Measurements from ENCODE around the gene TTC28.

TTC28 gene

DNA sequence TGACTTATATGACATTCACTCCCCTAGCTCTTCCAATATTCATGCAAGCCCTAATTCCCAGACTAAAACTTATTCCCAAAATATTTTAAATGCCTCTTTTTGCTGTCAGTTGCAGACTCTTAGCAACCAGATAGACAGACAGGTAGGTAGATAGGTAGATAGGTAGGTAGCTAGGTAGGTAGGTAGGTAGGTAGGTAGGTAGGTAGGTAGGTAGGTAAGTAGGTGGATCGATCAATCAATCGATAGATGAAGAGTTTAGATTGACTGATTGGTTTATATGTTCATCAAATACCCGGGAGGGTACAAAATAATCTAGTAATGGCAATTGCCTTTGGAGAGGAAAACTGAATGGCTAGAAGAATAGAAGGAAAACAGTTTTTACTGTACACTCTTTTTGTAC lies 86.3 kb downstream of the TTC28 start:
- TF ChIP-seq, protein P1, sequence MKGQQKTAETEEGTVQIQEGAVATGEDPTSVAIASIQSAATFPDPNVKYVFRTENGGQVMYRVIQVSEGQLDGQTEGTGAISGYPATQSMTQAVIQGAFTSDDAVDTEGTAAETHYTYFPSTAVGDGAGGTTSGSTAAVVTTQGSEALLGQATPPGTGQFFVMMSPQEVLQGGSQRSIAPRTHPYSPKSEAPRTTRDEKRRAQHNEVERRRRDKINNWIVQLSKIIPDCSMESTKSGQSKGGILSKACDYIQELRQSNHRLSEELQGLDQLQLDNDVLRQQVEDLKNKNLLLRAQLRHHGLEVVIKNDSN (IDR thresholded peaks at IDR 0.05) = no peak
- TF ChIP-seq FOXM1 (IDR thresholded peaks at IDR 0.05; ENCODE audit: borderline replicate concordance, low read depth) = no peak
- TF ChIP-seq TAF1 (IDR thresholded peaks at IDR 0.05; ENCODE audit: low read depth) = no peak
- TF ChIP-seq CEBPB (IDR thresholded peaks at IDR 0.05) = no peak
- TF ChIP-seq EP300 (IDR thresholded peaks at IDR 0.05; ENCODE audit: borderline replicate concordance) = no peak
- no peak for TF ChIP-seq ZBTB7A (IDR thresholded peaks at IDR 0.05; ENCODE audit: low read depth)
- no peak for TF ChIP-seq EGR1 (IDR thresholded peaks at IDR 0.05)
- no peak for TF ChIP-seq TEAD4 (IDR thresholded peaks at IDR 0.05)
- TF ChIP-seq TCF12 (IDR thresholded peaks at IDR 0.05; ENCODE audit: low read depth) = no peak
- no peak for TF ChIP-seq YY1 (IDR thresholded peaks at IDR 0.05; ENCODE audit: low read depth)
- no peak for TF ChIP-seq RAD21 (IDR thresholded peaks at IDR 0.05; ENCODE audit: low read depth)
- TF ChIP-seq, protein P2, sequence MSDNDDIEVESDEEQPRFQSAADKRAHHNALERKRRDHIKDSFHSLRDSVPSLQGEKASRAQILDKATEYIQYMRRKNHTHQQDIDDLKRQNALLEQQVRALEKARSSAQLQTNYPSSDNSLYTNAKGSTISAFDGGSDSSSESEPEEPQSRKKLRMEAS (IDR thresholded peaks at IDR 0.05) = no peak
- no peak for TF ChIP-seq CREB1 (IDR thresholded peaks at IDR 0.05; ENCODE audit: low read depth)
- no peak for TF ChIP-seq NFIC (IDR thresholded peaks at IDR 0.05)
- TF ChIP-seq, protein P3, sequence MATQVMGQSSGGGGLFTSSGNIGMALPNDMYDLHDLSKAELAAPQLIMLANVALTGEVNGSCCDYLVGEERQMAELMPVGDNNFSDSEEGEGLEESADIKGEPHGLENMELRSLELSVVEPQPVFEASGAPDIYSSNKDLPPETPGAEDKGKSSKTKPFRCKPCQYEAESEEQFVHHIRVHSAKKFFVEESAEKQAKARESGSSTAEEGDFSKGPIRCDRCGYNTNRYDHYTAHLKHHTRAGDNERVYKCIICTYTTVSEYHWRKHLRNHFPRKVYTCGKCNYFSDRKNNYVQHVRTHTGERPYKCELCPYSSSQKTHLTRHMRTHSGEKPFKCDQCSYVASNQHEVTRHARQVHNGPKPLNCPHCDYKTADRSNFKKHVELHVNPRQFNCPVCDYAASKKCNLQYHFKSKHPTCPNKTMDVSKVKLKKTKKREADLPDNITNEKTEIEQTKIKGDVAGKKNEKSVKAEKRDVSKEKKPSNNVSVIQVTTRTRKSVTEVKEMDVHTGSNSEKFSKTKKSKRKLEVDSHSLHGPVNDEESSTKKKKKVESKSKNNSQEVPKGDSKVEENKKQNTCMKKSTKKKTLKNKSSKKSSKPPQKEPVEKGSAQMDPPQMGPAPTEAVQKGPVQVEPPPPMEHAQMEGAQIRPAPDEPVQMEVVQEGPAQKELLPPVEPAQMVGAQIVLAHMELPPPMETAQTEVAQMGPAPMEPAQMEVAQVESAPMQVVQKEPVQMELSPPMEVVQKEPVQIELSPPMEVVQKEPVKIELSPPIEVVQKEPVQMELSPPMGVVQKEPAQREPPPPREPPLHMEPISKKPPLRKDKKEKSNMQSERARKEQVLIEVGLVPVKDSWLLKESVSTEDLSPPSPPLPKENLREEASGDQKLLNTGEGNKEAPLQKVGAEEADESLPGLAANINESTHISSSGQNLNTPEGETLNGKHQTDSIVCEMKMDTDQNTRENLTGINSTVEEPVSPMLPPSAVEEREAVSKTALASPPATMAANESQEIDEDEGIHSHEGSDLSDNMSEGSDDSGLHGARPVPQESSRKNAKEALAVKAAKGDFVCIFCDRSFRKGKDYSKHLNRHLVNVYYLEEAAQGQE (IDR thresholded peaks at IDR 0.05; ENCODE audit: low read depth) = no peak

DNA sequence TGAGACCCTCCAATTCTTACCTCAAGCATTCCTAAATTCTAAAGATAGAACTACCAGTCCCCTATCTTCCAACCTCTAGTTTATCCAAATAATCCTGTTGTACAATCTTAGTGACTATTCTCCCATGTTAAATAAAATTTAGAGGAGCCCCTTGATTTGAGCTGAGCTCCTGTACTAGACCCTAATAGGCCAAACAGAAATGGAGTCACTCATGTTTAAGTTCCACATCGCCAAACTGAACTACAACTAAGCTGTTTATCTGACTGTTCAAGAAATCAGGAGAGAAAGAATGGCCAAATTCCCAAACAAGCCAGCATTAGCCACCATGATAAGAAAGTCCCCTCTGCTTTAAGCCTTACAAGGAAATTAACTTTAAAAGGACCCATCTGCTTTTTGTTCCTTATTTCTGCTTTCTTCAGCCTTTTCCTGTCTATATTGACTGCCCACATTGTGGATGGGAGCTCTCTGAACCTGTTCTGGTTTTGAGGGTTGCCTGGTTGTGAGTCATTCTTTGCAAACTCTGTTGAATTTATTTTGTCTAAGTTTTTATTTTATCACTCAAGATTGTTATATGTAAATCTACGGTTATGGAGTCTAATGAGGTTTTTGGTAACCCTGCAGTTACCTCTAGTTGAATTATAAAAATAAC lies 90.4 kb downstream of the TTC28 start:
- no peak for TF ChIP-seq ZBTB7A (IDR thresholded peaks at IDR 0.05; ENCODE audit: low read depth)
- TF ChIP-seq NFIC (IDR thresholded peaks at IDR 0.05) = no peak
- no peak for TF ChIP-seq EP300 (IDR thresholded peaks at IDR 0.05; ENCODE audit: borderline replicate concordance)
- no peak for TF ChIP-seq FOXM1 (IDR thresholded peaks at IDR 0.05; ENCODE audit: borderline replicate concordance, low read depth)
- TF ChIP-seq TEAD4 (IDR thresholded peaks at IDR 0.05) = no peak
- TF ChIP-seq, protein P3 (IDR thresholded peaks at IDR 0.05; ENCODE audit: low read depth) = no peak
- no peak for TF ChIP-seq RAD21 (IDR thresholded peaks at IDR 0.05; ENCODE audit: low read depth)
- TF ChIP-seq CREB1 (IDR thresholded peaks at IDR 0.05; ENCODE audit: low read depth) = no peak
- no peak for TF ChIP-seq CEBPB (IDR thresholded peaks at IDR 0.05)
- no peak for TF ChIP-seq TAF1 (IDR thresholded peaks at IDR 0.05; ENCODE audit: low read depth)
- TF ChIP-seq, protein P2 (IDR thresholded peaks at IDR 0.05) = no peak
- no peak for TF ChIP-seq EGR1 (IDR thresholded peaks at IDR 0.05)
- TF ChIP-seq, protein P1 (IDR thresholded peaks at IDR 0.05) = no peak
- TF ChIP-seq TCF12 (IDR thresholded peaks at IDR 0.05; ENCODE audit: low read depth) = no peak
- no peak for TF ChIP-seq YY1 (IDR thresholded peaks at IDR 0.05; ENCODE audit: low read depth)

DNA sequence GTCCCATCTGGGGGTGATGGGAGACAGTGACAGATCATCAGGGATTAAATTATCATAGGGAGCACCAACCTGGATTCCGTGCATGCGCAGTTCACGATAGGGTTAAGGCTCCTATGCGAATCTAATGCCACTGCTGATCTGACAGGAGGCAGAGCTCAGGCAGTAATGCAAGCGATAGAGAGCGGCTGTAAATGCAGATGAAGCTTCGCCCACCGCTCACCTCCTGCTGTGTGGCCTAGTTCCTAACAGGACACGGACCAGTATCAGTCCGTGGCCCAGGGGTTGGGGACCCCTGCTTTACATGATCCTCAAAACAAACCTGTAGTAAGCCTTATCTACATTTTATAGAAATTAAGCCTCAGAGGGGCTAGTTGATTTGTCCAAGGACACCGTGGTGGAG lies 94.3 kb downstream of the TTC28 start:
- TF ChIP-seq YY1 (IDR thresholded peaks at IDR 0.05; ENCODE audit: low read depth) (no peak), TAF1 (IDR thresholded peaks at IDR 0.05; ENCODE audit: low read depth) (no peak), CREB1 (IDR thresholded peaks at IDR 0.05; ENCODE audit: low read depth) (no peak), ZBTB7A (IDR thresholded peaks at IDR 0.05; ENCODE audit: low read depth) (no peak), TCF12 (IDR thresholded peaks at IDR 0.05; ENCODE audit: low read depth) (no peak), CEBPB (IDR thresholded peaks at IDR 0.05) (no peak), TEAD4 (IDR thresholded peaks at IDR 0.05) (no peak)
- TF ChIP-seq, protein P1 (IDR thresholded peaks at IDR 0.05) = no peak
- TF ChIP-seq, protein P2 (IDR thresholded peaks at IDR 0.05) = no peak

DNA sequence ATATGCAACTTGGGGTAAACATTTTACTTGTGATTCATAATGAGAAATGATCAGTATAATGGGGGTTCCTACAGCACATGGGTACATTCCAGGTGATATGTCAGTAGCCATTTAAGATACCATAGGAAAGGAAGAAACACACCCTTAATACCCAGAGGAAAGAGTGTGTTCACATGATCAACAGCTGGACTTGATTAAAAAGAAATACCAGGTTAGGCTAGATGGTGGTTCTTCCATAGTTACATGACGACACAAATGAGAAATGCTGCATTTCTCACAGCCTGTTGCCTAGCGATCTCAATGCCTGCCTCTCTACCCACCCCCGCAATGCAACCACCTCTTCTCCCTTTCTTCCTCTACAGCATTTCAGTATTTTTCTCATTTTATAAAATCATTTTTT lies 96.8 kb downstream of the TTC28 start:
- TF ChIP-seq FOXM1 (IDR thresholded peaks at IDR 0.05; ENCODE audit: borderline replicate concordance, low read depth) = no peak
- TF ChIP-seq NFIC (IDR thresholded peaks at IDR 0.05) = no peak
- no peak for TF ChIP-seq TCF12 (IDR thresholded peaks at IDR 0.05; ENCODE audit: low read depth)
- no peak for TF ChIP-seq CEBPB (IDR thresholded peaks at IDR 0.05)
- TF ChIP-seq ZBTB7A (IDR thresholded peaks at IDR 0.05; ENCODE audit: low read depth) = no peak
- no peak for TF ChIP-seq TAF1 (IDR thresholded peaks at IDR 0.05; ENCODE audit: low read depth)
- no peak for TF ChIP-seq EP300 (IDR thresholded peaks at IDR 0.05; ENCODE audit: borderline replicate concordance)
- TF ChIP-seq TEAD4 (IDR thresholded peaks at IDR 0.05) = no peak
- no peak for TF ChIP-seq CREB1 (IDR thresholded peaks at IDR 0.05; ENCODE audit: low read depth)

DNA sequence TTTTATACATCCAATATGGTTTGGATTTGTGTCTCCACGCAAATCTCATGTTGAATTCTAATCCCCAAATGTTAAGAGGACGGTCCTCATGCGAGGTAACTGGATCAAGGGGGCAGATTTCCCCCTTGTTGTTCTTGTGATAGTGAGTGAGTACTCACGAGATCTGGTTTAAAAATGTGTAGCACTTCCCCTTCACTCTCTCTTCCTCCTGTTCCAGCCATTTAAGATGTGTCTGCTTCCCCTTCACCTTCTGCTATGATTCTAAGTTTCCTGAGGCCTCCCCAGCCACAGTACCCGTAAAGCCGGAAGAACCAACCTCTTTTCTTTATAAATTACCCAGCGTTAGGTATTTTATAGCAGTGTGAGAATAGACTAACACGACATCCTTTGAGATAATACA lies 98.6 kb downstream of the TTC28 start:
- TF ChIP-seq TCF12 (IDR thresholded peaks at IDR 0.05; ENCODE audit: low read depth) = no peak
- no peak for TF ChIP-seq FOXM1 (IDR thresholded peaks at IDR 0.05; ENCODE audit: borderline replicate concordance, low read depth)
- TF ChIP-seq CEBPB (IDR thresholded peaks at IDR 0.05) = no peak
- no peak for TF ChIP-seq TAF1 (IDR thresholded peaks at IDR 0.05; ENCODE audit: low read depth)
